GM10266 (cell line): ENCODE measurements around the gene TEAD1.

Experiments
- DNase-seq: peaks from one replicate; pipeline ENCODE4 v3.0.0; 2012; ENCODE audit errors: extremely low spot score
- TF ChIP-seq, protein P1 (sequence below): IDR thresholded peaks from 2 replicates; pipeline ENCODE4 v1.5.1; 2012; ENCODE audit warnings: mild to moderate bottlenecking, low read depth; ENCODE audit not compliant: control insufficient read depth, insufficient read depth; ENCODE audit errors: missing control alignments

Gene TEAD1

DNA sequence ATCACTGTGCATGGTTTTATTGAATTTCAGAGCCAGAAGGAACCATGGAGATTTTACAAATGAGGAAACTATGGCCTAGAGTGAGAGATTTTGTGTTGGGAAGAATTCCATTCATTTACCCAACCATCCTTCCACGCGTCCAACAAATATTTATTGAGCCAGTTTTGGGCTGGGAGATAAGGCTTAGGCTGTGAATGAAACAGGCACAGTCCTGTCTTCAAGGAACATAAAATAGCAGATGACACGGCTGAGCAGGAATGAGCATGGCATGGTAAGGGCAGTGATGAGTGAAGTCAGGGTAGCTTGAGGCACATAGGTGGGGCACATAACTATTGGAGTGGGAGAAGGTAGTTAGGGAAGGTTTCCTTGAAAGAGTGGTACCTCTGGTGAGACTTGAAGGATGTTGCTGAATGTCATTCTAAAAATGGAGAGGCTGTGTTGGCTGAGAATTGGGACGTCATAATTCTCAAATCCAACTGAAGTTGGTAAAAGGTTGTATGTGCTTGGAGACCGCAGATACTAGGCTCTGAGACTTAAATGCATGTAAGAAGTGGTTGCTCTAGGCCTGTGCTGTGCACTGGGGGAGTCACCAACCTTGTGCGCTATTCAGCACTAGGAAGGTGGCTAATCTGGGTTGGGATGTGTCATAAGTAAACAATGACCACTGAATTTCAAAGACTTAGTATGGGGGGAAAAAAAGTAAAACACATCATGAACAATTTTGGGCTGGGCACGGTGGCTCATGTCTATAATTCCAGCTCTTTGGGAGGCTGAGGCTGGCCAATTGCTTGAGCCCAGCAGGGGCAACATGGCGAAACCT, 51.9 kb downstream of the TEAD1 start:
- TF ChIP-seq, protein P1, sequence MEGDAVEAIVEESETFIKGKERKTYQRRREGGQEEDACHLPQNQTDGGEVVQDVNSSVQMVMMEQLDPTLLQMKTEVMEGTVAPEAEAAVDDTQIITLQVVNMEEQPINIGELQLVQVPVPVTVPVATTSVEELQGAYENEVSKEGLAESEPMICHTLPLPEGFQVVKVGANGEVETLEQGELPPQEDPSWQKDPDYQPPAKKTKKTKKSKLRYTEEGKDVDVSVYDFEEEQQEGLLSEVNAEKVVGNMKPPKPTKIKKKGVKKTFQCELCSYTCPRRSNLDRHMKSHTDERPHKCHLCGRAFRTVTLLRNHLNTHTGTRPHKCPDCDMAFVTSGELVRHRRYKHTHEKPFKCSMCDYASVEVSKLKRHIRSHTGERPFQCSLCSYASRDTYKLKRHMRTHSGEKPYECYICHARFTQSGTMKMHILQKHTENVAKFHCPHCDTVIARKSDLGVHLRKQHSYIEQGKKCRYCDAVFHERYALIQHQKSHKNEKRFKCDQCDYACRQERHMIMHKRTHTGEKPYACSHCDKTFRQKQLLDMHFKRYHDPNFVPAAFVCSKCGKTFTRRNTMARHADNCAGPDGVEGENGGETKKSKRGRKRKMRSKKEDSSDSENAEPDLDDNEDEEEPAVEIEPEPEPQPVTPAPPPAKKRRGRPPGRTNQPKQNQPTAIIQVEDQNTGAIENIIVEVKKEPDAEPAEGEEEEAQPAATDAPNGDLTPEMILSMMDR = no peak

DNA sequence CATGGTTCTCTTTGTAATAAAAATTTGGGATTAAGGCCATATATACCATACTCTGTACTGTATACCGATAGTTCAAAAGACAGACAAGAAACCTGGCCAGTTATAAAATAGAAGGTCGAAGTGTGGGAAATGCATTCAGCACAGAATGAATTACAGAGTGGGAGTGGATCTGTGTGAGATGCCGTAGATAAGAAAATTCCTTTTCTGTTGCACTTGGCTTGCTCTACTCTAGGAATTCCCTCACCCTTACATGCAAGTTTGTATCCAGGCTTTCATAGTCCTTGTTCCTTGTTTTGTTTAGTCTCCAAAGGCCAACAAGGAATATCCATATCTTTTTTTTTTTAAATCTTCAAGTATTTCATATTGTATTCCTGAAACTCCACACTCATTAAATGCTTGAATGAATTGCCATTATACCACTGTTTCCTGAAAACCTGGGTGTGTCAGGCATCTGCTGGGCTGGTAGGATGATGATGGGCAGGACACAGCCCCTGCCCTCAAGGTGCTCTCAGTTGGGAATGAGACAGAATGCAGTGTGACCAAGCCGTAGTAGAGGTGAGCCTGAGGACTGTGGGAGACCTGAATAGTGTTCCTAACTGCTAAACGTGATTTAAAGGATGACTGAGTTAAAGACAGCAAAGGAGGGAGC, 53.5 kb downstream of the TEAD1 start:
- TF ChIP-seq, protein P1 = no peak
- no peak for DNase-seq

More for the DNA sequence above, 51.9 kb downstream of the TEAD1 start:
- DNase-seq = no peak

DNA sequence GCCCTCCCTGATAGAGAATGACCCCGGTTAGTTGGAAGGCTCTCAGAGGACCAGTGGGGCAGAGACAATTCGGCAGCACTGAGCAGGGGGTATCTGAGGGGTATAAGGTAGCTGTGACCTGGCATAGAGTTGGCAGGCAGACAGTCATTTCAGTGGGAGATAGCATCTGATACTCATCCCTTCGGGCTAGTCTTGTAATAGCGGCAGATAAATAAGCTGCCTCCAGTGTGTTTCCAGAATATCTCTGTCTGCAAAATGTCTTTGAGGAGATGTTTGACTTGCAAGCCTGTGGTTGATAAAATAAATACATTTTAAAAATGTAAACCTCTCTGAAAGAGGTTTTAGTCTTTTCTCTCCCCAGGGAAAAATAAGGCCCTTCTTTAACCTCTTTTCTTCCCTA, 54.2 kb downstream of the TEAD1 start:
- TF ChIP-seq, protein P1 = no peak
- no peak for DNase-seq

DNA sequence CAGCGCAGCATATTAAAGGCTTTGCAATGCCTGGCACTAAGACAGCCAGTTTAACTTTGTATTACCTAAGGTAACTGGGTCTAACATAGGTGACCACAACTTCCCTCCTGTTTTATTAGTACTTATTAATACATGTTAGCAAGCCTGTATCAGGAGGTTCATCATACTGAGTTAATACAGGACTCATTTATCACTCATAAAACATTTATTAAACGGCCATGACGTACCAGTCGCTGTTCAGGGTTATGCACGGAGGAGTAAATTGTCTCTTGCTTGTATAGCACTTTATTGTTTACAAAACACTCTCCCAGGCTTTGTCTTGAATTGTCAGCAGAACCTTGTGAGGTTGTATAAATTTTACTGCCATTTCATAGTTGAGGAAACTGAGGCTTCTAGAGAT, 55.7 kb downstream of the TEAD1 start:
- DNase-seq = no peak
- TF ChIP-seq, protein P1 = no peak

DNA sequence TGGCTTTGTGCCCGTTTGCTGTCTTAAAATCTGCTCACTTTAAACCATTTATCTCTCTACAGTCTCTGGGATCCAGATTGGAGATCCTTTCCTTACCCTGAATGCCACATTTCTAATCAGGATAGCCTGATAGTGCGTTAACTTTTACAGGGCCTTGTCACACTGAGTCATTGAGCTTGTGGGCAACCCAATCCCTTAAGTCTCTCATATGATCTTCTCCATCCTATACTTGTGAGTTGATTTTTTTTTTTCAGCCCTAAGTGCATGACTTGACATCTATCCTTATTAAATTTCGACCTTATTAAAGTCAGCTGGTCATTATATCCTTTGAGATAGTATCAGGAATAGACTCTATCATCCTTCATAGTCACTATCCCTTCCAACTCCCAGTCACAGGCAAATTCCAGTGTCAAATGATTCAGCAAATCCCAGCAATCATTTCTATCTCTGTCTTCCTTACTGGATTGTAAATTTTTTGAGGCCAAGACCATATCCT, 57.7 kb downstream of the TEAD1 start:
- TF ChIP-seq, protein P1 = no peak

DNA sequence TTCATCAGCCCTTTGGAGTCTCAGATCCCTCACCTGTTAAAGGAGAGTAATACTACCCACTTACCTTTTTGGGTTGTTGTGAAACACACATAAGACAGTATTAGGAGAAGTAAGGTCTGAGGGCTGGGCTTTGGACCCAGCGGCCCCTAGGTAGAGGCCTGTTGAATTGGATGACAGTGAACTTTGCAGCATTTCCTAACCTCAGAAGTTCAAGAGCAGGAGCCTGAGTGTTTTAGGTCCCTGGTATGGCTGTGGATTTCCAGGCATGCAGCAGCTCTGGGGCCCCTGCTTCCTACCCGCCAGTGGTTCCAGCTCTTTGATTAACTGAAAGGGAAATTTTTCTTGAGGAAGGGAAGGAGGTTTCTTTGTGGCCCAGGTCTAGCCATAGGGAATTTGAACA, 58.9 kb downstream of the TEAD1 start:
- no peak for DNase-seq
- TF ChIP-seq, protein P1 = no peak

More for the DNA sequence above, 57.7 kb downstream of the TEAD1 start:
- no peak for DNase-seq

DNA sequence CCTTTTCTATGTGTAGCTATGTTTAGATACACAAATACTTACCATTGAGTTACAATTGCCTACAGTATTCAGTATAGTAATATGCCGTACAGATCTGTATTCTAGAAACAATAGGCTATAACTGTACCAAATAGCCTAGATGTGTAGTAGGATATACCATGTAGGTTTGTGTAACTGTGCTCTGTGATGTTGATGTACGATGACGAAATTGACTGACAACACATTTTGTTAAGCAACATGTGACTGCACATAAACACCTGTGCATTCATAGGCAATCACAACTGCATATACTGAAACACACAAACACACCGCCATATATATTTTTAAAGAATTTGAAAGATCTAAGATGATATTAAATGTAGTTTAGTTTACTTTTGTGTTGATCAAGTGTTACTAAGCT, 60.4 kb downstream of the TEAD1 start:
- TF ChIP-seq, protein P1 = no peak
- DNase-seq = no peak
